ENCODE data around the gene CTSA. TPM values are rescaled to one million over a fixed set of nuclear protein-coding genes. Genes with fewer than 3 reads are reported as not detected.

CTSA gene
- total RNA-seq, 1 experiment from 2014 or later = 123 TPM

DNA sequence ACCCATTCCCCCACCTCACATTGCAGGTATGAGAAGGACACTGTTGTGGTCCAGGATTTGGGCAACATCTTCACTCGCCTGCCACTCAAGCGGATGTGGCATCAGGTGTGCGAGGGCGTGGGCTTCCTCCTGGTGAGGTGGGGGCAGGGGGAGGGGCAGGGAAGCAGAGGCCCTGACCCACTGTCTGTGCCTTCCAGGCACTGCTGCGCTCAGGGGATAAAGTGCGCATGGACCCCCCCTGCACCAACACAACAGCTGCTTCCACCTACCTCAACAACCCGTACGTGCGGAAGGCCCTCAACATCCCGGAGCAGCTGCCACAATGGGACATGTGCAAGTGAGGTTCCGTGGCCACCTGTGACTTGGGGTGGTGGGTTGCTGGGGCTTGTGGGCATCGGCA is 3.7 kb downstream of the CTSA start:
- no peak for TF ChIP-seq EZH2 (IDR thresholded peaks at IDR 0.05; ENCODE audit: low read depth)
- TF ChIP-seq, protein P1, sequence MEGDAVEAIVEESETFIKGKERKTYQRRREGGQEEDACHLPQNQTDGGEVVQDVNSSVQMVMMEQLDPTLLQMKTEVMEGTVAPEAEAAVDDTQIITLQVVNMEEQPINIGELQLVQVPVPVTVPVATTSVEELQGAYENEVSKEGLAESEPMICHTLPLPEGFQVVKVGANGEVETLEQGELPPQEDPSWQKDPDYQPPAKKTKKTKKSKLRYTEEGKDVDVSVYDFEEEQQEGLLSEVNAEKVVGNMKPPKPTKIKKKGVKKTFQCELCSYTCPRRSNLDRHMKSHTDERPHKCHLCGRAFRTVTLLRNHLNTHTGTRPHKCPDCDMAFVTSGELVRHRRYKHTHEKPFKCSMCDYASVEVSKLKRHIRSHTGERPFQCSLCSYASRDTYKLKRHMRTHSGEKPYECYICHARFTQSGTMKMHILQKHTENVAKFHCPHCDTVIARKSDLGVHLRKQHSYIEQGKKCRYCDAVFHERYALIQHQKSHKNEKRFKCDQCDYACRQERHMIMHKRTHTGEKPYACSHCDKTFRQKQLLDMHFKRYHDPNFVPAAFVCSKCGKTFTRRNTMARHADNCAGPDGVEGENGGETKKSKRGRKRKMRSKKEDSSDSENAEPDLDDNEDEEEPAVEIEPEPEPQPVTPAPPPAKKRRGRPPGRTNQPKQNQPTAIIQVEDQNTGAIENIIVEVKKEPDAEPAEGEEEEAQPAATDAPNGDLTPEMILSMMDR (conservative IDR thresholded peaks at IDR 0.05) = no peak
- no peak overlapping the region for H3K4me3 ChIP-seq
- no peak overlapping the region for H2AFZ ChIP-seq
- BruUV-seq (replicated peaks) = no TSS peak
- H3K9me3 ChIP-seq (ENCODE audit: insufficient read depth, low read depth) = no peaks in the 10 kb centered on the region
- H3K79me2 ChIP-seq (ENCODE audit: low read depth) = peaks cover 13% of the 10 kb centered on the region
- H3K27me3 ChIP-seq (ENCODE audit: insufficient read depth, low read depth) = no peaks in the 10 kb centered on the region
- no peak for DNase-seq
- H4K20me1 ChIP-seq (ENCODE audit: insufficient read depth) = no peaks in the 10 kb centered on the region
- peaks cover 31% of the 10 kb centered on the region; the same call in 1 of the 2 replicates for H3F3A ChIP-seq (ENCODE audit: insufficient read depth, low read depth)
- ChIA-PET POLR2A (ENCODE audit: unreplicated experiment) (no interaction called here), CTCF (no interaction called here)
- intact Hi-C loops (cut with micrococcal nuclease; ENCODE audit: unreplicated experiment) = loop anchor here (1.0 to 5.0 kb wide), 2 partner anchors 40 to 77 kb away; partner anchors contain the start of gene PCIF1
- no peaks in the 10 kb centered on the region for H3K9me2 ChIP-seq (ENCODE audit: insufficient read depth)
- peaks cover 14% of the 10 kb centered on the region; the same call in 1 of the 2 replicates for H3K4me1 ChIP-seq (replicated peaks; ENCODE audit: insufficient read depth)
- peaks cover 18% of the 10 kb centered on the region for H3K36me3 ChIP-seq (ENCODE audit: low read depth)
- no peak overlapping the region for H3K27ac ChIP-seq
- H3K4me2 ChIP-seq = no peak overlapping the region

DNA sequence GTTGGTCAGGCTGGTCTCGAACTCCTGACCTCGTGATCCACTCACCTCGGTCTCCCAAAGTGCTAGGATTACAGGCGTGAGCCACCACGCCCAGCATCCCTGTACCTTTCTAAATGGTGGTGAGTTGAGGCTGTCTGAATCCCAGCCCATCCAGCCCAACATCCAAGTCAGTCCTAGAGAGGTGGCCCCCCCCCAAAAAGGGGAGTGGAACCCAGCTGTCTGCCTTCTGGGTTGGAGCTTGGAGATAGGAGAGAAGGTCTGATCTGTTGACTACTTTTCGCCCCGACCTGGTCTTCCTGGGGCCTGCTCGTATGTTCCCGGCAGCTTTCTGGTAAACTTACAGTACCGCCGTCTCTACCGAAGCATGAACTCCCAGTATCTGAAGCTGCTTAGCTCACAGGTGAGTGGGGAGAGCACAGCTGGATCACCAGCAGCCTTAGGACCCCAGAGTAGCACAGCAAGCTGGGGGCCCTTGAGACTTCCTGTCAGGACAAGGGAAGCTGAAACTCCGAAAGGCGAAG is 5.6 kb downstream of the CTSA start:
- no peaks in the 10 kb centered on the region for H3K27me3 ChIP-seq (ENCODE audit: insufficient read depth, low read depth)
- CTCF ChIA-PET = no interaction called here

GRCh38 chr20:45897289-45897688 is 6.2 kb downstream of the CTSA start:
- Histone ChIP-seq H3K79me2 (ENCODE audit: low read depth) (peaks cover 5% of the 10 kb centered on the region; the same call in 1 of the 2 replicates), H3K9me2 (ENCODE audit: insufficient read depth) (no peaks in the 10 kb centered on the region), H2AFZ (no peak overlapping the region), H3K4me1 (replicated peaks; ENCODE audit: insufficient read depth) (0 out of 2 replicates have a peak, but pooled peaks cover 4% of the 10 kb centered on the region), H3K27ac (no peak overlapping the region), H3K27me3 (ENCODE audit: insufficient read depth, low read depth) (no peaks in the 10 kb centered on the region), H3K9me3 (ENCODE audit: insufficient read depth, low read depth) (no peaks in the 10 kb centered on the region), H3K4me2 (no peak overlapping the region), H3K4me3 (no peak overlapping the region), H3F3A (ENCODE audit: insufficient read depth, low read depth) (peaks cover 41% of the 10 kb centered on the region), H3K36me3 (ENCODE audit: low read depth) (peaks cover 22% of the 10 kb centered on the region), H4K20me1 (ENCODE audit: insufficient read depth) (no peaks in the 10 kb centered on the region)
- BruUV-seq (replicated peaks) = no TSS peak
- intact Hi-C loops (cut with micrococcal nuclease; ENCODE audit: unreplicated experiment) = no loop called here
- TF ChIP-seq, protein P1 (conservative IDR thresholded peaks at IDR 0.05) = no peak
- no peak for TF ChIP-seq EZH2 (IDR thresholded peaks at IDR 0.05; ENCODE audit: low read depth)
- ChIA-PET CTCF (no interaction called here), POLR2A (ENCODE audit: unreplicated experiment) (interaction anchor here (0.6 kb wide), 2 partner anchors 12 to 38 kb away, joined by 3 to 12 read pairs; no protein-coding TSS in a partner anchor)
- no peak for DNase-seq

More for the DNA sequence above, 5.6 kb downstream of the CTSA start:
- no TSS peak for BruUV-seq (replicated peaks)
- Histone ChIP-seq H3K9me3 (ENCODE audit: insufficient read depth, low read depth) (no peaks in the 10 kb centered on the region), H2AFZ (no peak overlapping the region), H3K36me3 (ENCODE audit: low read depth) (peaks cover 22% of the 10 kb centered on the region), H3K4me2 (no peak overlapping the region), H3K79me2 (ENCODE audit: low read depth) (peaks cover 5% of the 10 kb centered on the region; the same call in 1 of the 2 replicates), H4K20me1 (ENCODE audit: insufficient read depth) (no peaks in the 10 kb centered on the region), H3K4me3 (no peak overlapping the region), H3K27ac (no peak overlapping the region), H3K9me2 (ENCODE audit: insufficient read depth) (no peaks in the 10 kb centered on the region), H3K4me1 (replicated peaks; ENCODE audit: insufficient read depth) (0 out of 2 replicates have a peak, but pooled peaks cover 4% of the 10 kb centered on the region), H3F3A (ENCODE audit: insufficient read depth, low read depth) (peaks cover 37% of the 10 kb centered on the region)
- TF ChIP-seq, protein P1 (conservative IDR thresholded peaks at IDR 0.05) = no peak
- TF ChIP-seq EZH2 (IDR thresholded peaks at IDR 0.05; ENCODE audit: low read depth) = no peak
- POLR2A ChIA-PET (ENCODE audit: unreplicated experiment) = interaction anchor here (0.6 kb wide), 2 partner anchors 12 to 39 kb away, joined by 3 to 12 read pairs; no protein-coding TSS in a partner anchor
- intact Hi-C loops (cut with micrococcal nuclease; ENCODE audit: unreplicated experiment) = no loop called here
- DNase-seq = no peak

All from PC-9 (cell line).